Neural cell (in vitro differentiated cells): ENCODE measurements around the gene KLHDC8A. TPM values are rescaled to one million over a fixed set of nuclear protein-coding genes. Genes with fewer than 3 reads are reported as not detected.

Experiments used
- H2AFZ ChIP-seq: fragments of 200-600, 300-800 bp; sonication (generic), shearing (Covaris generic); 2 replicates; pipeline ENCODE4 v1.6.0; 2014; ENCODE audit warnings: low read depth, mild to moderate bottlenecking, antibody characterized with exemption, low read length, moderate library complexity
- H3F3A ChIP-seq: fragments of 200-600 bp; shearing (Covaris generic); 2 replicates; pipeline ENCODE4 v1.6.1; 2016; ENCODE audit warnings: mild to moderate bottlenecking, moderate library complexity, mixed read lengths, antibody characterized with exemption, low read length; ENCODE audit not compliant: insufficient read depth, poor library complexity, severe bottlenecking
- H3K27ac ChIP-seq: fragments of 200-600, 300-800 bp; sonication (generic), shearing (Covaris generic); 2 replicates; pipeline ENCODE4 v1.5.1; 2014; ENCODE audit warnings: mild to moderate bottlenecking, low read length, moderate library complexity
- H3K27me3 ChIP-seq: fragments of 300-800, 200-600 bp; sonication (generic), shearing (Covaris generic); 2 replicates; pipeline ENCODE4 v1.6.0; 2014; ENCODE audit warnings: mild to moderate bottlenecking, low read depth, low read length, moderate library complexity; ENCODE audit not compliant: insufficient read depth
- H3K36me3 ChIP-seq: fragments of 300-800, 200-600 bp; sonication (generic), shearing (Covaris generic); 2 replicates; pipeline ENCODE4 v1.5.1; 2014; ENCODE audit warnings: mild to moderate bottlenecking, antibody characterized with exemption, low read length, moderate library complexity; ENCODE audit not compliant: insufficient read depth
- H3K4me2 ChIP-seq: fragments of 300-800, 200-600 bp; sonication (generic), shearing (Covaris generic); 2 replicates; pipeline ENCODE4 v1.6.0; 2014; ENCODE audit warnings: mild to moderate bottlenecking, low read length
- H3K4me3 ChIP-seq: fragments of 300-800, 200-600 bp; sonication (generic), shearing (Covaris generic); 2 replicates; pipeline ENCODE4 v1.5.1; 2014; ENCODE audit warnings: mild to moderate bottlenecking, low read length, moderate library complexity
- H3K79me2 ChIP-seq: fragments of 200-600 bp; shearing (Covaris generic); replicated peaks from 2 replicates; pipeline ENCODE4 v1.6.0; 2014; ENCODE audit warnings: mild to moderate bottlenecking, low read length, moderate library complexity; ENCODE audit not compliant: insufficient read depth
- H3K9ac ChIP-seq: fragments of 300-800, 200-600 bp; sonication (generic), shearing (Covaris generic); 2 replicates; pipeline ENCODE4 v1.6.1; 2016; ENCODE audit warnings: mild to moderate bottlenecking, low read length, mixed read lengths
- H3K9me2 ChIP-seq: fragments of 200-600 bp; shearing (Covaris generic); 2 replicates; pipeline ENCODE4 v1.6.1; 2016; ENCODE audit warnings: mild to moderate bottlenecking, low read length, mixed read lengths; ENCODE audit not compliant: insufficient read depth
- H3K9me3 ChIP-seq: fragments of 200-600, 300-800 bp; sonication (generic), shearing (Covaris generic); 2 replicates; pipeline ENCODE4 v1.6.1; 2016; ENCODE audit warnings: mild to moderate bottlenecking, mixed run types, low read length, moderate library complexity, mixed read lengths
- H4K20me1 ChIP-seq: fragments of 200-600 bp; shearing (Covaris generic); 2 replicates; pipeline ENCODE4 v1.6.1; 2016; ENCODE audit warnings: mild to moderate bottlenecking, mixed run types; ENCODE audit not compliant: insufficient read depth
- EP300 ChIP-seq: fragments of 450-650 bp; conservative IDR thresholded peaks from 2 replicates; pipeline ENCODE4 v1.6.1; 2014; ENCODE audit warnings: antibody characterized with exemption, mild to moderate bottlenecking, moderate library complexity; ENCODE audit not compliant: poor library complexity, severe bottlenecking
- EZH2 ChIP-seq: fragments of 200-600, 300-800 bp; shearing (Covaris generic), sonication (generic); IDR thresholded peaks from 2 replicates; pipeline ENCODE4 v1.6.1; 2014; ENCODE audit warnings: antibody characterized with exemption, low read length, borderline replicate concordance, mild to moderate bottlenecking; ENCODE audit not compliant: insufficient read depth, poor library complexity, severe bottlenecking
- MXI1 ChIP-seq: fragments of 450-650 bp; conservative IDR thresholded peaks from 2 replicates; pipeline ENCODE4 v1.6.1; 2014; ENCODE audit warnings: antibody characterized with exemption, mild to moderate bottlenecking; ENCODE audit not compliant: poor library complexity, severe bottlenecking
- POLR2AphosphoS5 ChIP-seq: IDR thresholded peaks from 2 replicates; pipeline ENCODE4 v1.6.1; 2012
- RAD21 ChIP-seq: fragments of 450-650 bp; conservative IDR thresholded peaks from 2 replicates; pipeline ENCODE4 v1.6.1; 2014; ENCODE audit warnings: antibody characterized with exemption, mild to moderate bottlenecking, moderate library complexity
- SMC3 ChIP-seq: fragments of 450-650 bp; conservative IDR thresholded peaks from 2 replicates; pipeline ENCODE4 v1.6.1; 2014; ENCODE audit warnings: antibody characterized with exemption, mild to moderate bottlenecking, moderate library complexity; ENCODE audit not compliant: poor library complexity
- TAF1 ChIP-seq: IDR thresholded peaks from 2 replicates; pipeline ENCODE4 v1.6.1; 2012; ENCODE audit warnings: low read depth
- polyA plus RNA-seq: library from polyadenylated mRNA; depleted of rRNA; stranded (reverse); fragments of >200 nt; gene quantifications from 2 replicates; pipeline ENCODE4 v1.2.3, GENCODE V29; 2014
- TF ChIP-seq, protein P1 (sequence below): IDR thresholded peaks from 2 replicates; pipeline ENCODE4 v1.6.1; 2012; ENCODE audit warnings: borderline replicate concordance
- TF ChIP-seq, protein P2 (sequence below): fragments of 450-650 bp; IDR thresholded peaks from 2 replicates; pipeline ENCODE4 v1.5.1; 2014; ENCODE audit warnings: antibody characterized with exemption, mild to moderate bottlenecking, moderate library complexity; ENCODE audit not compliant: poor library complexity, severe bottlenecking

The KLHDC8A gene
- polyA plus RNA-seq, 1 donor from 2014 or later = 7.7 TPM

DNA sequence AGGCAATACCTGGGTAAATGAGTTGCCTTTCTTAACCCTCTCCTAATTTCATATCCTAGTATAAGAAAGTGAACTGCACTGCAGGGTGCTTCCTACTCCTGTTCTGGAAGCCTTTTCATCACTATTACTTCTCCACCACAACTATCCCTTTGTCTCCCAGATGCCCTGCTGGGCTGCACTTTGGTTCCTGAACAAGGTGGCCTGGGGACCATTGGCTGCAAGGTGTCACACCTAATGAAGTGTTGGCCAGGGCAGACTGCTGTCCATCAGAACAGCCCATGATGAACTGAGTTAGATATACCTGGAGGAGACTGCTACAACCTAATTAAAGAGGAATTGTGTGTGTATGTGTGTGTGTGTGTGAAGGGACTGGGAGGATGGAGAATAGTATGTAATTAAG lies 1.9 kb upstream of the KLHDC8A start:
- Histone ChIP-seq H3K79me2 (peaks cover 6% of the 10 kb centered on the region), H3K36me3 (no peaks in the 10 kb centered on the region), H3K4me2 (no peak overlapping the region), H3K9me2 (no peaks in the 10 kb centered on the region), H2AFZ (no peak overlapping the region), H3K4me3 (no peak overlapping the region), H3K27ac (no peak overlapping the region), H3K27me3 (no peaks in the 10 kb centered on the region), H3K9ac (no peak overlapping the region), H3F3A (no peaks in the 10 kb centered on the region), H3K9me3 (no peaks in the 10 kb centered on the region), H4K20me1 (no peaks in the 10 kb centered on the region)
- TF ChIP-seq RAD21 (no peak), TAF1 (no peak)
- TF ChIP-seq, protein P1, sequence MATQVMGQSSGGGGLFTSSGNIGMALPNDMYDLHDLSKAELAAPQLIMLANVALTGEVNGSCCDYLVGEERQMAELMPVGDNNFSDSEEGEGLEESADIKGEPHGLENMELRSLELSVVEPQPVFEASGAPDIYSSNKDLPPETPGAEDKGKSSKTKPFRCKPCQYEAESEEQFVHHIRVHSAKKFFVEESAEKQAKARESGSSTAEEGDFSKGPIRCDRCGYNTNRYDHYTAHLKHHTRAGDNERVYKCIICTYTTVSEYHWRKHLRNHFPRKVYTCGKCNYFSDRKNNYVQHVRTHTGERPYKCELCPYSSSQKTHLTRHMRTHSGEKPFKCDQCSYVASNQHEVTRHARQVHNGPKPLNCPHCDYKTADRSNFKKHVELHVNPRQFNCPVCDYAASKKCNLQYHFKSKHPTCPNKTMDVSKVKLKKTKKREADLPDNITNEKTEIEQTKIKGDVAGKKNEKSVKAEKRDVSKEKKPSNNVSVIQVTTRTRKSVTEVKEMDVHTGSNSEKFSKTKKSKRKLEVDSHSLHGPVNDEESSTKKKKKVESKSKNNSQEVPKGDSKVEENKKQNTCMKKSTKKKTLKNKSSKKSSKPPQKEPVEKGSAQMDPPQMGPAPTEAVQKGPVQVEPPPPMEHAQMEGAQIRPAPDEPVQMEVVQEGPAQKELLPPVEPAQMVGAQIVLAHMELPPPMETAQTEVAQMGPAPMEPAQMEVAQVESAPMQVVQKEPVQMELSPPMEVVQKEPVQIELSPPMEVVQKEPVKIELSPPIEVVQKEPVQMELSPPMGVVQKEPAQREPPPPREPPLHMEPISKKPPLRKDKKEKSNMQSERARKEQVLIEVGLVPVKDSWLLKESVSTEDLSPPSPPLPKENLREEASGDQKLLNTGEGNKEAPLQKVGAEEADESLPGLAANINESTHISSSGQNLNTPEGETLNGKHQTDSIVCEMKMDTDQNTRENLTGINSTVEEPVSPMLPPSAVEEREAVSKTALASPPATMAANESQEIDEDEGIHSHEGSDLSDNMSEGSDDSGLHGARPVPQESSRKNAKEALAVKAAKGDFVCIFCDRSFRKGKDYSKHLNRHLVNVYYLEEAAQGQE = no peak

DNA sequence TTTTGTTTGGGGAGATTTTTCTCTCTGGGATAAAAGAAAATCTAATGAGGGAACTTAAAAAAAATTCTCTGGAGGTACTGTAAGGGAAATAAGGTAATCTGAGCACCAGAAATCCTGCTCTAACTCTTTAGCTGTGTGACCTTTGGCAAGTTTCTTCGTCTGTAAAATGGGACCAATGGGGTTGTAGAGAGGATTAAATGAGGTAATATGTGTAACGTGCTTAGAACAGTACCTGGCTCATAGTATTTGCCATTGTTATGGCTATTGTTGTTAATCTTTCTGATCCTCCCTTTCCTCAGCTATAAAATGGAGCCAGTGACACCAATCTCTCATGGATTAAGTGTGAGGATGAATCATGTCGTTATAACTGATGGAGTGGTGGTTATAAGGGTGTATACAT lies 845 bp upstream of the KLHDC8A start:
- Histone ChIP-seq H3K36me3 (no peaks in the 10 kb centered on the region), H3K27me3 (no peaks in the 10 kb centered on the region), H2AFZ (no peak overlapping the region), H3K4me2 (no peak overlapping the region), H3F3A (no peaks in the 10 kb centered on the region), H3K27ac (no peak overlapping the region), H3K9ac (no peak overlapping the region), H3K9me2 (no peaks in the 10 kb centered on the region), H3K9me3 (no peaks in the 10 kb centered on the region), H3K79me2 (peaks cover 6% of the 10 kb centered on the region), H4K20me1 (no peaks in the 10 kb centered on the region), H3K4me3 (no peak overlapping the region)
- TF ChIP-seq EP300 (no peak), TAF1 (no peak), EZH2 (no peak), SMC3 (no peak)

DNA sequence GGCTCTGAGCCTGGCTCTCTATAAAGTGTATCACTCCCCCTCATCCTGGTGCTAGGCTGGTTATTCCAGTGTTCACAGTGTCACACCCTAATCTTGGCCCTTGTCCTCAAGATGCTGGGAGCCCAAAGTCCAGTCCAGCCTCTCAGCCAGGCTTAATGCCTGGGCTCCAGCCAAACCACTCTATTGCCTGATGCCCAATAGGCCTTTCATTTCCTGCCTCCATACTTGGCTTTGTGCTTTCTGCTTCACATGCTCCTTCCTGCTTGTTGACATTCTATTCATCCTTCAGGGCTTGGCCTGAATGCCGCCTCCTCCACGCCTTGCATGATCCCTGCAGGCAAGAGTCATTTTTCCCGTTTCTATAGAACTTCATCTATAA lies 1.7 kb downstream of the KLHDC8A start:
- Histone ChIP-seq H3K27me3 (no peaks in the 10 kb centered on the region), H3K79me2 (peaks cover 6% of the 10 kb centered on the region), H3K27ac (no peak overlapping the region), H2AFZ (no peak overlapping the region), H3F3A (no peaks in the 10 kb centered on the region), H3K9me2 (no peaks in the 10 kb centered on the region), H4K20me1 (no peaks in the 10 kb centered on the region), H3K36me3 (no peaks in the 10 kb centered on the region), H3K9me3 (no peaks in the 10 kb centered on the region), H3K4me2 (no peak overlapping the region), H3K4me3 (no peak overlapping the region), H3K9ac (no peak overlapping the region)
- TF ChIP-seq, protein P1 = no peak
- TF ChIP-seq, protein P2, sequence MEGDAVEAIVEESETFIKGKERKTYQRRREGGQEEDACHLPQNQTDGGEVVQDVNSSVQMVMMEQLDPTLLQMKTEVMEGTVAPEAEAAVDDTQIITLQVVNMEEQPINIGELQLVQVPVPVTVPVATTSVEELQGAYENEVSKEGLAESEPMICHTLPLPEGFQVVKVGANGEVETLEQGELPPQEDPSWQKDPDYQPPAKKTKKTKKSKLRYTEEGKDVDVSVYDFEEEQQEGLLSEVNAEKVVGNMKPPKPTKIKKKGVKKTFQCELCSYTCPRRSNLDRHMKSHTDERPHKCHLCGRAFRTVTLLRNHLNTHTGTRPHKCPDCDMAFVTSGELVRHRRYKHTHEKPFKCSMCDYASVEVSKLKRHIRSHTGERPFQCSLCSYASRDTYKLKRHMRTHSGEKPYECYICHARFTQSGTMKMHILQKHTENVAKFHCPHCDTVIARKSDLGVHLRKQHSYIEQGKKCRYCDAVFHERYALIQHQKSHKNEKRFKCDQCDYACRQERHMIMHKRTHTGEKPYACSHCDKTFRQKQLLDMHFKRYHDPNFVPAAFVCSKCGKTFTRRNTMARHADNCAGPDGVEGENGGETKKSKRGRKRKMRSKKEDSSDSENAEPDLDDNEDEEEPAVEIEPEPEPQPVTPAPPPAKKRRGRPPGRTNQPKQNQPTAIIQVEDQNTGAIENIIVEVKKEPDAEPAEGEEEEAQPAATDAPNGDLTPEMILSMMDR = no peak
- no peak for TF ChIP-seq EP300
- no peak for TF ChIP-seq EZH2
- TF ChIP-seq TAF1 = no peak
- TF ChIP-seq SMC3 = no peak
- no peak for TF ChIP-seq MXI1
- no peak for TF ChIP-seq POLR2AphosphoS5
- no peak for TF ChIP-seq RAD21
